OCI-LY1 (cell line): ENCODE results near the gene ZNG1B.
"Not testable (repeated sequence)": the region's sequence is repeated elsewhere in the genome, so short reads cannot be mapped to it uniquely, and the experiment has no call there.

Experiments
- H2AFZ ChIP-seq: fragments of 200-600 bp; sonication (generic), shearing (Covaris generic); 2 replicates; pipeline ENCODE4 v1.6.0; 2014; ENCODE audit warnings: antibody characterized with exemption, mild to moderate bottlenecking, low read length
- H3F3A ChIP-seq: fragments of 200-600 bp; sonication (generic), shearing (Covaris generic); 2 replicates; pipeline ENCODE4 v1.6.0; 2014; ENCODE audit warnings: mild to moderate bottlenecking, antibody characterized with exemption, low read length, moderate library complexity; ENCODE audit not compliant: insufficient read depth
- H3K27ac ChIP-seq: fragments of 200-600 bp; sonication (generic); 2 replicates; pipeline ENCODE4 v1.5.1; 2014; ENCODE audit warnings: low read length, mixed run types, mild to moderate bottlenecking, low read depth; ENCODE audit not compliant: poor library complexity, severe bottlenecking
- H3K27me3 ChIP-seq: fragments of 200-600 bp; sonication (generic); 2 replicates; pipeline ENCODE4 v1.6.0; 2014; ENCODE audit warnings: antibody characterized with exemption, mild to moderate bottlenecking, low read length, moderate library complexity; ENCODE audit not compliant: insufficient read depth
- H3K36me3 ChIP-seq: fragments of 200-600 bp; sonication (generic); 2 replicates; pipeline ENCODE4 v1.6.1; 2014; ENCODE audit warnings: mild to moderate bottlenecking, antibody characterized with exemption, low read length, moderate library complexity, mixed read lengths; ENCODE audit not compliant: insufficient read depth
- H3K4me1 ChIP-seq: fragments of 200-600 bp; sonication (generic); 2 replicates; pipeline ENCODE4 v1.5.1; 2014; ENCODE audit warnings: mild to moderate bottlenecking, low read length, moderate library complexity; ENCODE audit not compliant: insufficient read depth, severe bottlenecking
- H3K4me2 ChIP-seq: fragments of 200-600 bp; sonication (generic), shearing (Covaris generic); 2 replicates; pipeline ENCODE4 v1.6.1; 2014; ENCODE audit warnings: low read length
- H3K4me3 ChIP-seq: fragments of 200-600 bp; sonication (generic); 2 replicates; pipeline ENCODE4 v1.5.1; 2014; ENCODE audit warnings: low read length, low read depth, mild to moderate bottlenecking, mixed read lengths; ENCODE audit not compliant: poor library complexity, severe bottlenecking
- H3K79me2 ChIP-seq: fragments of 200-600 bp; shearing (Covaris generic); 2 replicates; pipeline ENCODE4 v1.6.1; 2016; ENCODE audit warnings: mixed run types, low read length, mixed read lengths; ENCODE audit not compliant: insufficient read depth
- H3K9ac ChIP-seq: fragments of 200-600 bp; sonication (generic), shearing (Covaris generic); 2 replicates; pipeline ENCODE4 v1.6.1; 2014; ENCODE audit warnings: mild to moderate bottlenecking, low read length, mixed read lengths
- H3K9me2 ChIP-seq: fragments of 200-600 bp; sonication (generic), shearing (Covaris generic); 2 replicates; pipeline ENCODE4 v1.6.1; 2014; ENCODE audit warnings: low read depth, mild to moderate bottlenecking, low read length, mixed read lengths
- H3K9me3 ChIP-seq: fragments of 200-600 bp; shearing (Covaris generic); 2 replicates; pipeline ENCODE4 v1.6.1; 2014; ENCODE audit warnings: low read length, mixed read lengths
- H4K20me1 ChIP-seq: fragments of 200-600 bp; sonication (generic), shearing (Covaris generic); 2 replicates; pipeline ENCODE4 v1.6.0; 2016; ENCODE audit warnings: mild to moderate bottlenecking, low read length; ENCODE audit not compliant: insufficient read depth
- CTCF ChIP-seq: fragments of 200-600 bp; sonication (generic), shearing (Covaris generic); IDR thresholded peaks from 2 replicates; pipeline ENCODE4 v1.5.1; 2017; ENCODE audit warnings: mild to moderate bottlenecking, antibody characterized with exemption, low read length, moderate library complexity, mixed read lengths
- EZH2 ChIP-seq: fragments of 200-600 bp; sonication (generic), shearing (Covaris generic); IDR thresholded peaks from 2 replicates; pipeline ENCODE4 v1.8.0; 2017; ENCODE audit warnings: borderline replicate concordance, mixed run types, mild to moderate bottlenecking, antibody characterized with exemption, low read length, moderate library complexity, mixed read lengths

Gene ZNG1B

GRCh38 chr2:113406114-113406513 is 31.4 kb upstream of the ZNG1B start:
- Histone ChIP-seq H2AFZ (no peak overlapping the region), H4K20me1 (no peaks in the 10 kb centered on the region), H3K36me3 (no peaks in the 10 kb centered on the region), H3K4me3 (no peak overlapping the region), H3K9me3 (no peaks in the 10 kb centered on the region), H3K4me2 (no peak overlapping the region), H3K9me2 (no peaks in the 10 kb centered on the region), H3K79me2 (no peaks in the 10 kb centered on the region), H3K27me3 (no peaks in the 10 kb centered on the region; the same call in 1 of the 2 replicates), H3K9ac (no peak overlapping the region), H3K27ac (no peak overlapping the region), H3K4me1 (peaks cover 4% of the 10 kb centered on the region), H3F3A (no peaks in the 10 kb centered on the region)
- TF ChIP-seq EZH2 (no peak), CTCF (no peak)

GRCh38 chr2:113407446-113408099 is 29.9 kb upstream of the ZNG1B start:
- H3K4me3 ChIP-seq, result no peak overlapping the region
- H3K9ac ChIP-seq, result no peak overlapping the region
- H3K4me2 ChIP-seq, result no peak overlapping the region
- H3K9me3 ChIP-seq, result no peaks in the 10 kb centered on the region
- no peaks in the 10 kb centered on the region for H3K9me2 ChIP-seq
- no peaks in the 10 kb centered on the region; the same call in 1 of the 2 replicates for H3K27me3 ChIP-seq
- H3K79me2 ChIP-seq, result no peaks in the 10 kb centered on the region
- H3K27ac ChIP-seq, result no peak overlapping the region
- H3K4me1 ChIP-seq, result peaks cover 4% of the 10 kb centered on the region
- H4K20me1 ChIP-seq, result no peaks in the 10 kb centered on the region
- H2AFZ ChIP-seq, result no peak overlapping the region
- no peaks in the 10 kb centered on the region for H3K36me3 ChIP-seq
- no peaks in the 10 kb centered on the region for H3F3A ChIP-seq
- TF ChIP-seq EZH2, result no peak
- TF ChIP-seq CTCF, result peak; percentile 37; the same call in 1 of the 2 replicates

- H3K36me3 ChIP-seq, H2AFZ ChIP-seq, H3K9me2 ChIP-seq, H3K4me2 ChIP-seq, H3K4me1 ChIP-seq, H3K27me3 ChIP-seq, H3K9ac ChIP-seq, H3K4me3 ChIP-seq, H3K9me3 ChIP-seq, H3K27ac ChIP-seq, H3F3A ChIP-seq, H4K20me1 ChIP-seq, H3K79me2 ChIP-seq: not testable (repeated sequence)
Observed at GRCh38 chr2:113411725-113412352, 25.7 kb upstream of the ZNG1B start.

GRCh38 chr2:113412774-113413173 is 24.7 kb upstream of the ZNG1B start:
- not testable (repeated sequence) for H3K4me2 ChIP-seq, H3K9ac ChIP-seq, H3K4me1 ChIP-seq, H3K9me3 ChIP-seq, H3K36me3 ChIP-seq, H3K79me2 ChIP-seq, H3K4me3 ChIP-seq, H2AFZ ChIP-seq, H3K27me3 ChIP-seq, H3K27ac ChIP-seq, H4K20me1 ChIP-seq, H3K9me2 ChIP-seq, H3F3A ChIP-seq

- not testable (repeated sequence) for H3K9me3 ChIP-seq, H3K27ac ChIP-seq
Observed at GRCh38 chr2:113431773-113432172, 5.7 kb upstream of the ZNG1B start.

GRCh38 chr2:113433468-113433867 is 4.0 kb upstream of the ZNG1B start:
- H3K36me3 ChIP-seq, H3K4me2 ChIP-seq, H3K9me3 ChIP-seq, H3K79me2 ChIP-seq, H3K4me3 ChIP-seq, H3K9ac ChIP-seq, H3K4me1 ChIP-seq, H2AFZ ChIP-seq, H3K27ac ChIP-seq, H3F3A ChIP-seq, H3K9me2 ChIP-seq, H3K27me3 ChIP-seq, H4K20me1 ChIP-seq: not testable (repeated sequence)

More at GRCh38 chr2:113431773-113432172, 5.7 kb upstream of the ZNG1B start:
- not testable (repeated sequence) for H4K20me1 ChIP-seq, H3K4me1 ChIP-seq, H3K36me3 ChIP-seq, H3F3A ChIP-seq, H3K79me2 ChIP-seq, H3K4me3 ChIP-seq, H3K4me2 ChIP-seq, H3K27me3 ChIP-seq, H3K9me2 ChIP-seq, H2AFZ ChIP-seq, H3K9ac ChIP-seq
